HepG2 (cell line): Measurements from ENCODE around the gene OTX1. TPM values are rescaled to one million over a fixed set of nuclear protein-coding genes. Genes with fewer than 3 reads are reported as not detected.
A peak's percentile ranks its signal among the peaks of the same experiment; 100 is the strongest.

Source experiments
- ATAC-seq: fragments of 200-7000 bp; cut with Tn5 transposase; 3 replicates; pipeline ENCODE4 v1.9.1; 2020; ENCODE audit warnings: mild to moderate bottlenecking, moderate library complexity
- BruUV-seq: library from RNA; stranded (reverse); fragments of 400-500 nt; replicated peaks from 2 replicates; lab custom pipeline; 2021; lab: Mats Ljungman, UMichigan
- CTCF ChIA-PET: fragments of 300-600 bp; formaldehyde crosslinking; extraction: SDS; loops from one replicate; lab custom pipeline; 2021; ENCODE audit warnings: low total read pairs, inconsistent platforms, low intra/inter-chr PET ratio; lab: Yijun Ruan, JAX
- POLR2A ChIA-PET: fragments of 350-600 bp; sonication (Branson Sonifier 250); formaldehyde crosslinking; loops from one replicate; lab custom pipeline; 2020; ENCODE audit warnings: antibody characterized with exemption, inconsistent platforms; lab: Yijun Ruan, JAX
- DNase-seq: peaks from one replicate; pipeline ENCODE4 v3.0.0-alpha.2; 2015; ENCODE audit warnings: low spot score
- FAIRE-seq: peaks from 3 replicates; lab custom pipeline; 2011; peaks lifted over from hg19 to GRCh38; lab: Jason Lieb, UNC
- H2AFZ ChIP-seq: one replicate; pipeline ENCODE4 v1.6.1; 2011; ENCODE audit warnings: low read length, inconsistent platforms
- H3K27ac ChIP-seq: fragments of 300-600 bp; 3 replicates; pipeline ENCODE4 v1.8.0; 2011; ENCODE audit warnings: mixed run types, mild to moderate bottlenecking, mixed read lengths, low read length, inconsistent platforms; ENCODE audit not compliant: insufficient read depth; ENCODE audit errors: extremely low read length
- H3K27me3 ChIP-seq, 2 experiments: fragments of 200-600 bp in 1 of 2; 2 replicates in 1 of 2; 3 replicates in 1 of 2; pipeline versions ENCODE4 v1.6.0 to v1.8.0; 2011; ENCODE audit warnings: low read length in 2 of 2, mild to moderate bottlenecking in 2 of 2, moderate library complexity in 2 of 2, inconsistent platforms in 1 of 2; ENCODE audit not compliant: insufficient read depth in 2 of 2, control insufficient read depth in 1 of 2
- H3K36me3 ChIP-seq, 2 experiments: fragments of 200-600 bp in 1 of 2; replicated peaks in 1 of 2; 2 replicates in 1 of 2; 3 replicates in 1 of 2; pipeline versions ENCODE4 v1.5.1 to v1.8.0; 2011; ENCODE audit warnings: low read length in 2 of 2, inconsistent platforms in 1 of 2; ENCODE audit not compliant: insufficient read depth in 2 of 2, control insufficient read depth in 1 of 2
- H3K4me1 ChIP-seq: 2 replicates; pipeline ENCODE4 v1.5.1; 2012; ENCODE audit warnings: low read length, inconsistent platforms; ENCODE audit not compliant: insufficient read depth
- H3K4me2 ChIP-seq: 2 replicates; pipeline ENCODE4 v1.6.0; 2011; ENCODE audit warnings: low read depth, low read length, inconsistent platforms
- H3K4me3 ChIP-seq, 3 experiments: fragments of 200-600 bp in 1 of 3; sonication (generic), shearing (Covaris generic) in 1 of 3; replicated peaks in 1 of 3; 2 replicates each; pipeline ENCODE4 v1.5.1; 2011 to 2016; ENCODE audit warnings: low read length in 3 of 3, inconsistent platforms in 2 of 3, low read depth in 2 of 3, mild to moderate bottlenecking in 2 of 3, control low read depth in 1 of 3, mixed read lengths in 1 of 3; ENCODE audit not compliant: insufficient read depth in 1 of 3
- H3K79me2 ChIP-seq: one replicate; pipeline ENCODE4 v1.6.1; 2011; ENCODE audit warnings: low read length, inconsistent platforms; ENCODE audit not compliant: insufficient read depth
- H3K9ac ChIP-seq: 2 replicates; pipeline ENCODE4 v1.6.0; 2011; ENCODE audit warnings: mild to moderate bottlenecking, low read depth, low read length, inconsistent platforms; ENCODE audit not compliant: insufficient read depth
- H3K9me3 ChIP-seq: 2 replicates; pipeline ENCODE4 v1.5.1; 2012; ENCODE audit warnings: mild to moderate bottlenecking, low read length
- H4K20me1 ChIP-seq: 2 replicates; pipeline ENCODE4 v1.6.0; 2011; ENCODE audit warnings: inconsistent platforms, mild to moderate bottlenecking, low read length, moderate library complexity; ENCODE audit not compliant: insufficient read depth
- ETV6 ChIP-seq: sonication (generic); formaldehyde crosslinking; conservative IDR thresholded peaks from 2 replicates; pipeline ENCODE4 v1.4.0; 2020; ENCODE audit warnings: missing genetic modification reagents
- MIXL1 ChIP-seq: IDR thresholded peaks from 2 replicates; pipeline ENCODE4 v1.6.1; 2016
- SKI ChIP-seq: fragments of 450-650 bp; IDR thresholded peaks from one replicate; pipeline ENCODE4 v1.6.1; 2018; ENCODE audit warnings: mild to moderate bottlenecking; ENCODE audit not compliant: partially characterized antibody
- SP5 ChIP-seq: IDR thresholded peaks from 2 replicates; pipeline ENCODE4 v1.6.1; 2016; ENCODE audit warnings: low read depth, borderline replicate concordance
- TEAD2 ChIP-seq: sonication (generic); formaldehyde crosslinking; IDR thresholded peaks from 2 replicates; pipeline ENCODE4 v1.9.0; 2021; ENCODE audit warnings: missing genetic modification reagents
- TGIF2 ChIP-seq: IDR thresholded peaks from 2 replicates; pipeline ENCODE4 v1.6.1; 2016; ENCODE audit warnings: control low read depth, missing compliant biosample characterization
- TOE1 ChIP-seq: sonication (generic); formaldehyde crosslinking; IDR thresholded peaks from 2 replicates; pipeline ENCODE4 v1.4.0; 2020; ENCODE audit warnings: mild to moderate bottlenecking, missing genetic modification reagents
- ZBTB38 ChIP-seq: sonication (generic); formaldehyde crosslinking; IDR thresholded peaks from 2 replicates; pipeline ENCODE4 v1.5.1; 2020; ENCODE audit warnings: mild to moderate bottlenecking, missing genetic modification reagents
- ZFP36L2 ChIP-seq: sonication (generic); formaldehyde crosslinking; IDR thresholded peaks from 2 replicates; pipeline ENCODE4 v1.4.0; 2020; ENCODE audit warnings: missing genetic modification reagents
- ZNF121 ChIP-seq: sonication (generic); formaldehyde crosslinking; IDR thresholded peaks from 2 replicates; pipeline ENCODE4 v1.5.0; 2020; ENCODE audit warnings: mild to moderate bottlenecking, missing genetic modification reagents
- ZNF333 ChIP-seq: sonication (generic); formaldehyde crosslinking; IDR thresholded peaks from 2 replicates; pipeline ENCODE4 v1.4.0; 2020; ENCODE audit warnings: mild to moderate bottlenecking, missing genetic modification reagents, borderline replicate concordance
- ZNF773 ChIP-seq: sonication (generic); formaldehyde crosslinking; IDR thresholded peaks from 2 replicates; pipeline ENCODE4 v1.4.0; 2020; ENCODE audit warnings: missing genetic modification reagents, borderline replicate concordance
- whole genome bisulfite sequencing: methylation state at CpG from one replicate; pipeline ENCODE4 v1.1.6; 2017; ENCODE audit warnings: low lambda C conversion rate; 5-methylcytosine and 5-hydroxymethylcytosine counted together
- in situ Hi-C: cut with HindIII; loops from 2 replicates; pipeline ENCODE4 v1.10.0; 2017; ENCODE audit warnings: low pct_unique_long_range_greater_than_20kb; ENCODE audit not compliant: extremely low pct_ligation_motif_present
- intact Hi-C: fragments of 100-400 bp; cut with micrococcal nuclease; formaldehyde crosslinking; loops from one replicate; pipeline ENCODE4 v1.10.0; 2022; ENCODE audit not compliant: unreplicated experiment
- polyA plus RNA-seq, 8 experiments: library from polyadenylated mRNA; depleted of rRNA in 3 of 8; stranded (reverse) in 7 of 8; unstranded in 1 of 8; fragments of >200 nt; fragmentation: Illumina TruSeq in 4 of 8; extraction: Trizol in 4 of 8; gene quantifications; 2 replicates each; pipeline versions ENCODE4 v1.2.1 to v1.2.3, GENCODE V29; 2011 to 2016; ENCODE audit warnings: low read depth in 4 of 8, missing spikeins in 1 of 8, mixed read lengths in 1 of 8; ENCODE audit not compliant: insufficient read depth in 1 of 8
- total RNA-seq, 5 experiments: library from RNA; depleted of rRNA; stranded (reverse); fragments of >200 nt; fragmentation: Illumina TruSeq; extraction: Trizol; gene quantifications; 2 replicates each; pipeline ENCODE4 v1.2.3, GENCODE V29; 2016; ENCODE audit warnings: low read depth in 1 of 5
- TF ChIP-seq, protein P1 (sequence below): sonication (generic); formaldehyde crosslinking; IDR thresholded peaks from 2 replicates; pipeline ENCODE4 v1.4.0; 2020; ENCODE audit warnings: missing genetic modification reagents

OTX1 gene
- total and polyA plus RNA-seq, 2 of the 13 experiments (the other 11 are each of a cell fraction or from before 2014, with no cell fraction given): 1.0 to 5.0 TPM

DNA sequence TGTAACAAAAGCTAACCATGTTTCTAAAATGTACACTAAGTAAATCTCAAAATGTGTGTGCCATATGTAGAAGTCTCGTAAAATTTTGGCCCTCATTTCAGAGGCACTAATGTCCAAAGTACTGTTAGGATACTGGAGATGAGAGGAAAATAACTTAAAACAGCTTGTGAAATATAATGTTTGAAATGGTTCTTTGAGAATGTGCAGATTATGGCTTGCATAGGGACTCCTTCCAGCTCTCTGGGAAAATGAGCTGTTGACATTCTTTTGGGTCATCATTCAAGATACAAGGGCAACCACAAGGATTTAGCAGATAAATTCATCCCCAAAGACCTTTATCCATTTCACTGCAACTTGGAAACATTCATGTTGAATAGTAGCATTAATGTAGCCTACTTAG is 38.1 kb upstream of the OTX1 start:
- intact Hi-C loops: no loop called here
- Histone ChIP-seq H4K20me1 (0 out of 2 replicates have a peak, but pooled peaks cover 4% of the 10 kb centered on the region), H3K36me3 (peaks cover 12 to 61% of the 10 kb centered on the region in 2 experiments), H2AFZ (no peak overlapping the region), H3K9me3 (no peaks in the 10 kb centered on the region), H3K4me3 (no peak overlapping the region), H3K27me3 (no peaks in the 10 kb centered on the region), H3K4me2 (no peak overlapping the region), H3K79me2 (no peaks in the 10 kb centered on the region), H3K9ac (no peak overlapping the region), H3K4me1 (peaks cover 9% of the 10 kb centered on the region), H3K27ac (no peak overlapping the region)
- ChIA-PET POLR2A (no interaction called here), CTCF (no interaction called here)
- BruUV-seq: TSS peak; percentile 7
- TF ChIP-seq MIXL1 (no peak), ZFP36L2 (CRISPR knock-in tag) (no peak), ZNF333 (CRISPR knock-in tag) (no peak), ETV6 (CRISPR knock-in tag) (no peak), SKI (no peak), TEAD2 (CRISPR knock-in tag) (no peak), ZNF773 (CRISPR knock-in tag) (no peak), TOE1 (no peak), ZNF121 (CRISPR knock-in tag) (no peak), SP5 (CRISPR knock-in tag) (no peak), ZBTB38 (CRISPR knock-in tag) (no peak), TGIF2 (CRISPR knock-in tag) (no peak)
- TF ChIP-seq, protein P1, sequence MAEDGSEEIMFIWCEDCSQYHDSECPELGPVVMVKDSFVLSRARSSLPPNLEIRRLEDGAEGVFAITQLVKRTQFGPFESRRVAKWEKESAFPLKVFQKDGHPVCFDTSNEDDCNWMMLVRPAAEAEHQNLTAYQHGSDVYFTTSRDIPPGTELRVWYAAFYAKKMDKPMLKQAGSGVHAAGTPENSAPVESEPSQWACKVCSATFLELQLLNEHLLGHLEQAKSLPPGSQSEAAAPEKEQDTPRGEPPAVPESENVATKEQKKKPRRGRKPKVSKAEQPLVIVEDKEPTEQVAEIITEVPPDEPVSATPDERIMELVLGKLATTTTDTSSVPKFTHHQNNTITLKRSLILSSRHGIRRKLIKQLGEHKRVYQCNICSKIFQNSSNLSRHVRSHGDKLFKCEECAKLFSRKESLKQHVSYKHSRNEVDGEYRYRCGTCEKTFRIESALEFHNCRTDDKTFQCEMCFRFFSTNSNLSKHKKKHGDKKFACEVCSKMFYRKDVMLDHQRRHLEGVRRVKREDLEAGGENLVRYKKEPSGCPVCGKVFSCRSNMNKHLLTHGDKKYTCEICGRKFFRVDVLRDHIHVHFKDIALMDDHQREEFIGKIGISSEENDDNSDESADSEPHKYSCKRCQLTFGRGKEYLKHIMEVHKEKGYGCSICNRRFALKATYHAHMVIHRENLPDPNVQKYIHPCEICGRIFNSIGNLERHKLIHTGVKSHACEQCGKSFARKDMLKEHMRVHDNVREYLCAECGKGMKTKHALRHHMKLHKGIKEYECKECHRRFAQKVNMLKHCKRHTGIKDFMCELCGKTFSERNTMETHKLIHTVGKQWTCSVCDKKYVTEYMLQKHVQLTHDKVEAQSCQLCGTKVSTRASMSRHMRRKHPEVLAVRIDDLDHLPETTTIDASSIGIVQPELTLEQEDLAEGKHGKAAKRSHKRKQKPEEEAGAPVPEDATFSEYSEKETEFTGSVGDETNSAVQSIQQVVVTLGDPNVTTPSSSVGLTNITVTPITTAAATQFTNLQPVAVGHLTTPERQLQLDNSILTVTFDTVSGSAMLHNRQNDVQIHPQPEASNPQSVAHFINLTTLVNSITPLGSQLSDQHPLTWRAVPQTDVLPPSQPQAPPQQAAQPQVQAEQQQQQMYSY (CRISPR knock-in tag): no peak
- ATAC-seq (no peak), DNase-seq (no peak), FAIRE-seq (no peak)
- in situ Hi-C loops: no loop called here
- WGBS: 98% methylated on average over 1 of the region's 1 CpG
